GM19099 (cell line): Measurements from ENCODE around the gene CTSF.

Experiments used
- POLR2A ChIP-seq: IDR thresholded peaks from 3 replicates; pipeline ENCODE4 v1.6.1; 2011; ENCODE audit warnings: low read depth; ENCODE audit not compliant: insufficient read length; ENCODE audit errors: extremely low read depth

CTSF gene

GRCh38 chr11:66548774-66549630 lies 19.4 kb downstream of the CTSF start:
- no peak for TF ChIP-seq POLR2A

DNA sequence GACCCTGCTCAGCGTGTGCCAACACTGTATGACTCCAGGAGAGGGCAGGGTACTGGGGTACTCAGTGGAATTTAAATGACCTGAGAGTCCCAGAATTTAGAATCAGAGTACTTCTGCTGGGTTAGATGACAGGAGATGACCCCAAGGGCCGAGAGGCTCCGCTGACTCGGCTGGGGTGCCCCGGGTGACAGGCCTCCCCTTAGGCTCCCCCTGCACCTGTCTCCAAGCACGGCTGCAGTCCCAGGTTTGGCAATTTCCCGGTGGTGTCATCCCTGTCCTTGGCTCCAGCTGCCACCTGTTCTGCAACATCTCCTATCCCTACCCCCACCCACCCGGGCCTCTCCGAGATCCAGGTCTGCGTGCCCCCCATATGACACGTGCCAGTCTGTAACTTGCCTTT lies 20.4 kb downstream of the CTSF start:
- no peak for TF ChIP-seq POLR2A

GRCh38 chr11:66547662-66548009 lies 20.8 kb downstream of the CTSF start:
- no peak for TF ChIP-seq POLR2A

DNA sequence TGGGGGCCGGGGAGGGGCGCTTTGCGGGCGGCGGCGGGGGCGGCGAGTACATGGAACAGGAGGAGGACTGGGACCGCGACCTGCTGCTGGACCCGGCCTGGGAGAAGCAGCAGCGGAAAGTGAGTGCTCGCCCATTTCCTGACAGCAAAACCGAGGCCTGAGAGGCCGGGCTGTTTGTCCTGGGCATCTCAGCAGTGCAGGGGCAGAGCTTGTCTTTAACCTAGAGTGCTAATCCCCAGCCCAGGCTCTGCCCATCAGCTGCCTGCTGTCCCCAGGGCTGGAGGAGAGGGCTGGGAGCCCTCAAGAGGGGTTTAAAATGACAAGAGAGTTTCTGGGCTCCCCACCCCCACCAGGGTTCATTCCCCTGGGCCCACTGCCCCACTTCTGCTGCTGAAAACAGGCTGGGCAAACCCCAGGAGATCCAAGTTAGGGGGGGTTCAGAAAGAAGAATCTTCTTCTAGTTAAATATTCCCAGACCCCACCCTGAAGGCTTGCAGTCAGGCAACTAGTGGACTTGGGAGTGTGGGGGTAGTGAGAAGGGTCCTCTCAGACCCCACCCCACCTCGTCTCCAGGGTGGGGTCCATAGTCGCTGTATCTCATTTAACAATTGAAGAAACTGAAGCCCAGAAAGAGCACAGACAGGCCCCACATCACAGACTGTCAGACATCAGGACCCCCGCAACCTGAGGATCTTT lies 21.3 kb downstream of the CTSF start:
- no peak for TF ChIP-seq POLR2A

DNA sequence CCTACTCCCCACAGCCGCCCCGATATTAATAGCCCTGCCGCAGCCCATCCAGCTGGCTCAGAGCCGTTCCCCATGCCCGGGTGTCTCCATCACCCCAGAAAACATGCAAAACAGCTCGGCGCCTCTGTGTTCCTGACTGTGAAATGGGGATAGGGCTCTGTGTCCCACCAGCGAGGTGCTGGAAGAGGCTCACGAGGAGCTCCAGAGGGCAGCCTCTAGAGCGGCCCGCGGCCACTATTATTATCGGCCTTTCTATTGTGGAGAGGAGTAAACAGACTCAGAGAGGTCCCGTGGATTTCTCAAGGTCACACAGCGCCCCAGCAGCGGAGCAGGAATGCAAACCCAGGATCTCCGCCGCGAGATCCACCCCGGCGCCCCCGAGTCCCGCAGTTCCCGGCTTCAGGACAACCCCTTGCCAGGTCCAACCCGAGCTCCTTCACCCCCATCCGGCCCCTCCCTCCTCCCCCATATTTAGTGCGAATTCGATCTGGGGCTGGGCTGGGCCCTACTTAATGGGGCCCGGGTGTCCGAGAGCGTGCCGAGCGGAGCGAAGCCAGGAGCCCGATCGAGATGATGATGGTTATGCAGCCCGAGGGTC lies 21.9 kb downstream of the CTSF start, which contains the start of gene ACTN3:
Gene ACTN3, plus strand, starts transcription at position 536 of the 598 bp plus-strand sequence. Its CDS starts 35 bp downstream, at position 571.
- no peak for TF ChIP-seq POLR2A

GRCh38 chr11:66545701-66546367 lies 22.6 kb downstream of the CTSF start, which contains the start of gene ZDHHC24:
Gene ZDHHC24 (minus strand): TSS chr11:66546048. CDS start chr11:66546003, 45 bp downstream.
- peak; percentile 76 for TF ChIP-seq POLR2A

GRCh38 chr11:66543263-66544107 lies 24.9 kb downstream of the CTSF start:
- TF ChIP-seq POLR2A: peak; percentile 25

DNA sequence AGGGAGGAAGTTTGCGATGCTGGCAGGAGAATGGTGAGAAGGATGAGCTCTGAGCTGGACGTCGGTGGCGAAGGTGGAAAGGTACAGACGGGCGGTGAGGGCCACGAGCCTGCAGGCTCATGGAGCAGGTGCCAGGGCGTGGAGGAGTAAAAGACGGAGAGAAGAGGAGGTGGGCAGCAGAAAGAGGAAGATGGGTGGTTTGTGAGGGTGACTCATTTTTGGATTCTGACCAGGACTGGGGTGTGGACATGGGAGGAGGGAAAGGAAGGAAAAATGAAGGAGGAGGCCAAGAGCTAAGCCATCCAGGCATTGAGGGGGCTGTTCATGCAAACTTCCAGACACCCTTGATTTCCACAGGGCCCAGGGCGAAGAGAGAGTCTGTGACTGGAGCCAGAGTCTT lies 26.0 kb downstream of the CTSF start:
- no peak for TF ChIP-seq POLR2A

GRCh38 chr11:66541892-66542291 lies 26.5 kb downstream of the CTSF start:
- TF ChIP-seq POLR2A: no peak

- TF ChIP-seq POLR2A: no peak
These were observed 28.6 kb downstream of the CTSF start for GRCh38 chr11:66539870-66540213.

DNA sequence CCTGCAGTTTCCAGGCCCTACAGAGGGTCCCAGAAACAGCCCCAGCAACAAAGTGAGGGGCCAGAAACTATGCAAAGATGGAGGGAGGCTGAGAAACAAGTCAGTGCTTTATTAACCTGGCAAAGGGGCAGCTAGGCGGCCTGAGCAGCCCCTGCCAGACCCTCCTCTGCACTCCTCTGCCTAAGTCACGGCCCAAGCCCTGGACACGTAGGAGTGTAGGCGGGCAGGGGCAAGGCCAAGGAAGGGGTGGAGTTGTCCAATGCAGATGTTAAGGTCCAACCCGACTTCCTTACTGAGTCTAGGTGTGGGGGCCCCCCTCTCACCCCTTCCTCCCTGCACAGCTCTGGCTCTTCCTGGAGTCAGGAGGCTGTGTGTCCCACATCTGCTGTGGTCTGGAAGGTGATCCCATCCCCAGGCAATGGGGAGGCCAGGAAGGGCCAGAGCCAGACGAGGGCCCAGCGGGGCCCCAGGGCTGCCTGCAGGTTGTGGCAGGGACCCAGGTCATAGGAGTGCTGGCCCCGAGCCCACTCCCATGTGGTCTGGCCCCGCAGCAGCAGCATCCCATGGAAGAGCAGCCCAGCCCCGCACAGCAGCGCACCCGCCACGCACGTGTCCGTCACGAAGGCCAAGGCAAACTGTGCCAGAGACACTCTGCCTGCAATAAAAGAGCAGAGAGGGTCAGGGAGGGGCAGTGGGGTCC lies 29.1 kb downstream of the CTSF start:
- no peak for TF ChIP-seq POLR2A

- TF ChIP-seq POLR2A: no peak
These were observed 35.6 kb downstream of the CTSF start for GRCh38 chr11:66532784-66533183.

DNA sequence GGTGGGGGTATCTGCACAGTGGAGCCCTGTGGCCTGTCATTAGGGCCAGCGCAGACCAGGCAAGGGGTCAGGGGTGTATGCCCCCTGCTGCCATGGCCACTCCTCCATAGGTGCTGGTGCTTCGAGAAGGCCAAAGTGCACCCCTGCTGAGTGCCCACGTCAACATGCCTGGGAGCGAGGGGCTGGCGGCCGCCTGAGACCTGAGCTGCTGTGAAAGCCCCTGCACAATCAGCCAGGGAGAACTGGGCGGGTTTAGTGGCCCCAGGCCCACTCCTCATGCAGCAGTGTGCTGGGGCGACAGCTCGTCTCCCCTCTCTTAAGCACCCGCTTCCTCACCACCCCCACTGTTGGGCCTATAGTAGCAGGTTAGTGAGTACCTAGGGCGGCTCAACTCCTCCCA lies 36.6 kb downstream of the CTSF start:
- TF ChIP-seq POLR2A: no peak
